GM12878 (cell line): ENCODE results near the gene TXN2. TPM values are rescaled to one million over a fixed set of nuclear protein-coding genes. Genes with fewer than 3 reads are reported as not detected.
"Not testable (repeated sequence)": the region's sequence is repeated elsewhere in the genome, so short reads cannot be mapped to it uniquely, and the experiment has no call there.

ENCODE experiments used
- ATAC-seq: fragments of 200-7000 bp; cut with Tn5 transposase; 3 replicates; pipeline ENCODE4 v1.9.1; 2020; ENCODE audit warnings: mild to moderate bottlenecking, moderate library complexity
- BruUV-seq: library from RNA; stranded (reverse); fragments of 400-500 nt; replicated peaks from 2 replicates; lab custom pipeline; 2021; lab: Mats Ljungman, UMichigan
- CTCF ChIA-PET: fragments of 300-600 bp; sonication (Branson Sonifier 250); formaldehyde crosslinking; extraction: SDS; loops from one replicate; lab custom pipeline; 2021; ENCODE audit warnings: inconsistent platforms; lab: Yijun Ruan, JAX
- POLR2A ChIA-PET: fragments of 350-600 bp; formaldehyde crosslinking; extraction: SDS; loops from one replicate; lab custom pipeline; 2021; ENCODE audit warnings: inconsistent platforms; lab: Charles Lee
- RAD21 ChIA-PET: fragments of 300-600 bp; sonication (Branson Sonifier 250); formaldehyde crosslinking; loops from one replicate; lab custom pipeline; 2023; ENCODE audit warnings: antibody characterized with exemption; ENCODE audit not compliant: unreplicated experiment; lab: Charles Lee
- SMC1A ChIA-PET: fragments of 300-600 bp; sonication (Branson Sonifier 250); formaldehyde crosslinking; loops from one replicate; lab custom pipeline; 2023; ENCODE audit not compliant: unreplicated experiment, uncharacterized antibody; lab: Charles Lee
- DNase-seq: peaks from one replicate; pipeline ENCODE4 v3.0.0-alpha.2; 2011; ENCODE audit warnings: low read depth, low spot score
- FAIRE-seq: peaks from 3 replicates; lab custom pipeline; 2011; peaks lifted over from hg19 to GRCh38; lab: Jason Lieb, UNC
- H2AFZ ChIP-seq: 2 replicates; pipeline ENCODE4 v1.6.0; 2011; ENCODE audit warnings: low read depth, low read length, control low read depth; ENCODE audit not compliant: control insufficient read depth
- H3K27ac ChIP-seq: 2 replicates; pipeline ENCODE4 v1.5.1; 2011; ENCODE audit warnings: control low read depth; ENCODE audit not compliant: control insufficient read depth, insufficient read depth
- H3K27me3 ChIP-seq, 2 experiments: replicated peaks in 1 of 2; 2 replicates each; pipeline versions ENCODE4 v1.6.0 to v1.6.1; 2011; ENCODE audit warnings: low read length in 1 of 2; ENCODE audit not compliant: control insufficient read depth in 2 of 2, insufficient read depth in 2 of 2
- H3K36me3 ChIP-seq, 2 experiments: 2 replicates each; pipeline ENCODE4 v1.5.1; 2011; ENCODE audit warnings: low read length in 1 of 2; ENCODE audit not compliant: control insufficient read depth in 2 of 2, insufficient read depth in 2 of 2
- H3K4me1 ChIP-seq: 2 replicates; pipeline ENCODE4 v1.6.1; 2011; ENCODE audit warnings: mild to moderate bottlenecking, low read length, moderate library complexity, mixed read lengths; ENCODE audit not compliant: control insufficient read depth, insufficient read depth
- H3K4me2 ChIP-seq: 2 replicates; pipeline ENCODE4 v1.6.0; 2011; ENCODE audit warnings: control low read depth; ENCODE audit not compliant: control insufficient read depth, insufficient read depth
- H3K4me3 ChIP-seq: fragments of 200-600 bp; sonication (generic); 2 replicates; pipeline ENCODE4 v1.5.1; 2016
- H3K79me2 ChIP-seq: 2 replicates; pipeline ENCODE4 v1.6.0; 2011; ENCODE audit warnings: low read length; ENCODE audit not compliant: control insufficient read depth, insufficient read depth
- H3K9ac ChIP-seq: 2 replicates; pipeline ENCODE4 v1.8.0; 2011; ENCODE audit warnings: low read length, control low read depth, mixed read lengths; ENCODE audit not compliant: control insufficient read depth, insufficient read depth
- H3K9me3 ChIP-seq: replicated peaks from 3 replicates; pipeline ENCODE4 v1.5.1; 2011; ENCODE audit warnings: mild to moderate bottlenecking, low read length; ENCODE audit not compliant: control insufficient read depth, insufficient read depth
- H4K20me1 ChIP-seq: 2 replicates; pipeline ENCODE4 v1.6.0; 2011; ENCODE audit not compliant: control insufficient read depth, insufficient read depth
- CBX3 ChIP-seq: fragments of 200-600 bp; sonication (generic); IDR thresholded peaks from 2 replicates; pipeline ENCODE4 v1.6.1; 2016; ENCODE audit warnings: low read depth, borderline replicate concordance
- CBX5 ChIP-seq: sonication (generic); IDR thresholded peaks from 2 replicates; pipeline ENCODE4 v1.6.1; 2016; ENCODE audit warnings: low read depth, moderate library complexity, mild to moderate bottlenecking, inconsistent platforms
- FOXM1 ChIP-seq: IDR thresholded peaks from 2 replicates; pipeline ENCODE4 v1.6.1; 2012; ENCODE audit warnings: low read depth, mild to moderate bottlenecking, inconsistent platforms, low read length, moderate library complexity
- WGBS: methylation state at CpG from one replicate; pipeline ENCODE4 v1.1.6; 2016; ENCODE audit warnings: low lambda C conversion rate; ENCODE audit not compliant: insufficient replicate concordance, insufficient coverage; ENCODE audit errors: missing lambda C conversion rate; 5-methylcytosine and 5-hydroxymethylcytosine counted together
- in situ Hi-C: fragments of 300-500 bp; cut with MboI; formaldehyde crosslinking; loops from 9 replicates; pipeline ENCODE4 v1.14.3; 2018; ENCODE audit warnings: mixed read lengths
- intact Hi-C: fragments of 100-400 bp; cut with micrococcal nuclease; formaldehyde crosslinking; loops from one replicate; pipeline ENCODE4 v1.14.2; 2022; ENCODE audit not compliant: unreplicated experiment
- polyA plus RNA-seq, 11 experiments: library from polyadenylated mRNA; depleted of rRNA in 4 of 11; unstranded in 6 of 11; stranded (reverse) in 5 of 11; fragments of >200 nt; fragmentation: Nextera tagmentation in 4 of 11; fragmentation: Illumina TruSeq in 1 of 11; extraction: Ambion mirVana in 4 of 11; extraction: Trizol in 1 of 11; gene quantifications; 1 replicate in 1 of 11; 2 replicates in 10 of 11; pipeline versions ENCODE4 v1.2.1 to v1.2.3, GENCODE V29; 2011 to 2016; ENCODE audit warnings: inconsistent platforms in 2 of 11, missing spikeins in 2 of 11, low read depth in 1 of 11
- total RNA-seq, 4 experiments: library from RNA; depleted of rRNA in 3 of 4; stranded (reverse); fragments of >200 nt in 3 of 4; fragmentation: Illumina TruSeq in 1 of 4; extraction: Trizol in 1 of 4; gene quantifications; 2 replicates each; pipeline versions ENCODE4 v1.2.1 to v1.2.3, GENCODE V29; 2013 to 2021

TXN2 gene
- total and polyA plus RNA-seq, 10 of the 15 experiments (the other 5 are each of a cell fraction or from before 2014, with no cell fraction given), result 70.2 to 350 (median 183) TPM

GRCh38 chr22:36519906-36520305 is 38.5 kb upstream of the TXN2 start:
- H3K9me3 ChIP-seq, H3K27me3 ChIP-seq, H4K20me1 ChIP-seq, H2AFZ ChIP-seq, H3K4me3 ChIP-seq, DNase-seq, H3K4me1 ChIP-seq, FAIRE-seq, SMC1A ChIA-PET, H3K79me2 ChIP-seq, H3K4me2 ChIP-seq, H3K9ac ChIP-seq, intact Hi-C loops, ATAC-seq, BruUV-seq, RAD21 ChIA-PET, H3K27ac ChIP-seq: not testable (repeated sequence)
- ChIA-PET CTCF (interaction anchor here (1.5 to 1.7 kb wide), 2 partner anchors 9 to 10 kb away, joined by 4 to 6 read pairs; no protein-coding TSS in a partner anchor), POLR2A (interaction anchor here (0.9 kb wide), 1 partner anchor 9 kb away, joined by 5 read pairs; no protein-coding TSS in a partner anchor)
- in situ Hi-C loops, result loop anchor here (25.0 kb wide), 1 partner anchor 1108 kb away; the partner anchor contains the start of gene MCM5
- WGBS, result 100% methylated on average over 2 of the region's 2 CpGs
- peaks cover 45 to 68% of the 10 kb centered on the region in 2 experiments for H3K36me3 ChIP-seq

- ChIA-PET RAD21 (no interaction called here), SMC1A (no interaction called here), POLR2A (no interaction called here), CTCF (no interaction called here)
- no peak for FAIRE-seq
- TF ChIP-seq FOXM1, result no peak
- no peak for TF ChIP-seq CBX5
- TF ChIP-seq CBX3, result no peak
- no peak for DNase-seq
- H2AFZ ChIP-seq, result no peak overlapping the region
- in situ Hi-C loops, result loop anchor here (25.0 kb wide), 1 partner anchor 1102 kb away; the partner anchor contains the start of gene MCM5
- H3K27ac ChIP-seq, result no peak overlapping the region
- H3K9me3 ChIP-seq, result no peaks in the 10 kb centered on the region
- no peak overlapping the region for H3K4me2 ChIP-seq
- H3K4me3 ChIP-seq, result no peak overlapping the region
- no peak for ATAC-seq
- H4K20me1 ChIP-seq, result no peaks in the 10 kb centered on the region; the same call in 1 of the 2 replicates
- peaks cover 55 to 59% of the 10 kb centered on the region in 2 experiments for H3K36me3 ChIP-seq
- no peak overlapping the region for H3K9ac ChIP-seq
- WGBS, result 94% methylated on average over 1 of the region's 1 CpG
- no peaks in the 10 kb centered on the region for H3K79me2 ChIP-seq
- no peaks in the 10 kb centered on the region for H3K27me3 ChIP-seq
- intact Hi-C loops, result no loop called here
- no peaks in the 10 kb centered on the region for H3K4me1 ChIP-seq
- BruUV-seq, result TSS peak; percentile 16
Measured at GRCh38 chr22:36514766-36515165, 33.3 kb upstream of the TXN2 start.
